PFSK-1 (cell line): ENCODE data around the gene DNAJB8.

Source experiments
- POLR2AphosphoS5 ChIP-seq: IDR thresholded peaks from 2 replicates; pipeline ENCODE4 v1.6.1; 2012; ENCODE audit warnings: low read depth, mild to moderate bottlenecking, control low read depth, low read length, moderate library complexity
- SIN3A ChIP-seq: IDR thresholded peaks from 2 replicates; pipeline ENCODE4 v1.6.1; 2012; ENCODE audit warnings: mild to moderate bottlenecking, low read length, moderate library complexity, borderline replicate concordance; ENCODE audit not compliant: insufficient read depth
- TAF1 ChIP-seq: IDR thresholded peaks from 2 replicates; pipeline ENCODE4 v1.6.1; 2012; ENCODE audit warnings: low read length, control low read depth, borderline replicate concordance; ENCODE audit not compliant: insufficient read depth
- TF ChIP-seq, protein P1 (sequence below), 2 experiments: IDR thresholded peaks; 2 replicates each; pipeline versions ENCODE4 v1.6.1 to v1.8.0; 2011 to 2012; ENCODE audit warnings: low read depth in 2 of 2, low read length in 2 of 2, control low read depth in 1 of 2, inconsistent platforms in 1 of 2, mild to moderate bottlenecking in 1 of 2, moderate library complexity in 1 of 2; ENCODE audit not compliant: insufficient read depth in 1 of 2

GRCh38 chr3:128495435-128495970, 28.8 kb upstream of the DNAJB8 start:
- TF ChIP-seq, protein P1, sequence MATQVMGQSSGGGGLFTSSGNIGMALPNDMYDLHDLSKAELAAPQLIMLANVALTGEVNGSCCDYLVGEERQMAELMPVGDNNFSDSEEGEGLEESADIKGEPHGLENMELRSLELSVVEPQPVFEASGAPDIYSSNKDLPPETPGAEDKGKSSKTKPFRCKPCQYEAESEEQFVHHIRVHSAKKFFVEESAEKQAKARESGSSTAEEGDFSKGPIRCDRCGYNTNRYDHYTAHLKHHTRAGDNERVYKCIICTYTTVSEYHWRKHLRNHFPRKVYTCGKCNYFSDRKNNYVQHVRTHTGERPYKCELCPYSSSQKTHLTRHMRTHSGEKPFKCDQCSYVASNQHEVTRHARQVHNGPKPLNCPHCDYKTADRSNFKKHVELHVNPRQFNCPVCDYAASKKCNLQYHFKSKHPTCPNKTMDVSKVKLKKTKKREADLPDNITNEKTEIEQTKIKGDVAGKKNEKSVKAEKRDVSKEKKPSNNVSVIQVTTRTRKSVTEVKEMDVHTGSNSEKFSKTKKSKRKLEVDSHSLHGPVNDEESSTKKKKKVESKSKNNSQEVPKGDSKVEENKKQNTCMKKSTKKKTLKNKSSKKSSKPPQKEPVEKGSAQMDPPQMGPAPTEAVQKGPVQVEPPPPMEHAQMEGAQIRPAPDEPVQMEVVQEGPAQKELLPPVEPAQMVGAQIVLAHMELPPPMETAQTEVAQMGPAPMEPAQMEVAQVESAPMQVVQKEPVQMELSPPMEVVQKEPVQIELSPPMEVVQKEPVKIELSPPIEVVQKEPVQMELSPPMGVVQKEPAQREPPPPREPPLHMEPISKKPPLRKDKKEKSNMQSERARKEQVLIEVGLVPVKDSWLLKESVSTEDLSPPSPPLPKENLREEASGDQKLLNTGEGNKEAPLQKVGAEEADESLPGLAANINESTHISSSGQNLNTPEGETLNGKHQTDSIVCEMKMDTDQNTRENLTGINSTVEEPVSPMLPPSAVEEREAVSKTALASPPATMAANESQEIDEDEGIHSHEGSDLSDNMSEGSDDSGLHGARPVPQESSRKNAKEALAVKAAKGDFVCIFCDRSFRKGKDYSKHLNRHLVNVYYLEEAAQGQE (IDR thresholded peaks at IDR 0.05; ENCODE audit: insufficient read depth in 1 of 2, low read depth in 2 of 2, low read length in 2 of 2): no peak
- TF ChIP-seq POLR2AphosphoS5 (no peak), TAF1 (no peak), SIN3A (no peak)
